ENCODE measurements around the gene FBXL19.

The FBXL19 gene

GRCh38 chr16:30969246-30969842, 46.0 kb downstream of the FBXL19 start:
- no peak for FAIRE-seq

GRCh38 chr16:30971298-30971697, 47.9 kb downstream of the FBXL19 start:
- no peak for FAIRE-seq

DNA sequence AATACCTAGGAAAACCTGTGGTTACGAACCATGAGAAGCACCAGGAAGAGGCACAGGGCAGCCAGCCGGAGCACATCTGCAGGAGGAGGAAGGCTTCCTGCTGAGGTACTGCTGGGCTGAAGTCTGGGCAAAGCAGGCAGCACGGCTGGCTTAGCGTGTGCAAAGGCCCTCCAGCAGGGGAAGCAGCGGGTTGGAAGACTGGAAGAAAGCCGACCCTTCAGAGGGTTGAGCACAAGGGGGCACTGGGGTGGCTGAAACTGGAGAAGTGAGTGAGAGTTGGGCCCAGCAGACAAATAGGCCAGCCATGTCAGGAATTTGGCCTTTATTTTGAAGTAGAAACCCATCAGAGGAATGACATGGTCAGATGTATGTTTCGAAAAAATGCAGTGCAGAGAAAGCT, 49.5 kb downstream of the FBXL19 start:
- FAIRE-seq: no peak

- no peak for FAIRE-seq
These were observed 51.0 kb downstream of the FBXL19 start for GRCh38 chr16:30974348-30974747.

DNA sequence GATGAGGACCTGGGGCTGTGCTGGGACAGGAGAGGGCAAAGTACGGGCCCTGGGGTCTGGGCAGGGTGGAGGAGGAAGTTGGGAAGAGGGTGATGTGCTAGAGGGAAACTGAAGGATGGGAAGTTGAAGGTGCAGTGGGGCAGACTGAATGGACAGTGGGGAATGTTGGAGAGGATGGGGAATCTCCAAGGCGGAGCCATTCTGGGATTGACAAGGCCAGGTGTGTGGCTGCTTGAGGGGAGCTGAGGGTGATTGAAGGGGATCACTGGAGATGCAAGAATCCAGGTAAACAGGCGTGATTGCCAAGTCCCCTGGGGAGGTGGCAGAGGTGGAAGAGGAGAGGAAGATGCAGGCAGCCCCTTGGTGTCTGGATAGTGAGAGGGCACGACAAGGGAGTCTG, 53.1 kb downstream of the FBXL19 start:
- no peak for FAIRE-seq

DNA sequence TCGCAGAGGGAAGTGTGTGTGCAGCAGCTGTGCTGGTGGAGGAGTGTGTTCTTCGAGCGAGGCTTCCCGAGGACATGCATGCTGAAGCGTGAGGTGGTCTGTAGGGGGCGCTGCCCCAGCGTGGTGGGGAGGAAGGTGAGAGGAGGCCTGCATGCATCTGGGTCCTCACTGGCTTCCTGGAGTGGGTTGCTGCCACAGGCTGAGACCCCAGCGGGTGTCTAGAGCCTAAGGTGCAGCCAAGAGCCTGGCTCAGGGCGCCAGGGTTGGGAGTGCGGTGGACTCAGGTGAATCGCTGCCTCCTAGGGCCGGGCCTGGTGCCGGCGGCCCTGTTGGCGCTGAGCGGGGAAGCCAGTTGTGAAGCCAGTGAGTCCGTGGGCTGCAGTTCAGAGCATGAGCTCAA, 54.1 kb downstream of the FBXL19 start:
- no peak for FAIRE-seq

GRCh38 chr16:30979170-30980022, 56.0 kb downstream of the FBXL19 start:
- FAIRE-seq: no peak

- no peak for FAIRE-seq
These were observed 56.6 kb downstream of the FBXL19 start for GRCh38 chr16:30980023-30980371.

DNA sequence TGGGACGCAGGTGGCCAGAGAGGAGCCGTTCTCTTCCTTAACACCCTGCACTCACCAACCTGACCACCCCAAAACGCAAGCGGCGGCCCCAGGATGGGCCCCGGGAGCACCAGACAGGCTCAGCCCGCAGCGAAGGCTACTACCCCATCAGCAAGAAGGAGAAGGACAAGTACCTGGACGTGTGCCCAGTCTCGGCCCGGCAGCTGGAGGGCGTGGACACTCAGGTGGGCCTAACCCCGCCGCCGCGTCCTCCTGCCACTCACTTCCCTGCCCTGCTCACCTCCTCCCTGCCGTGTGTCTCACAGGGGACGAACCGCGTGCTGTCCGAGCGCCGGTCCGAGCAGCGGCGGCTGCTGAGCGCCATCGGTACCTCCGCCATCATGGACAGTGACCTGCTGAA, 57.1 kb downstream of the FBXL19 start:
- FAIRE-seq: no peak

- no peak for FAIRE-seq
These were observed 57.6 kb downstream of the FBXL19 start for GRCh38 chr16:30980959-30981358.

DNA sequence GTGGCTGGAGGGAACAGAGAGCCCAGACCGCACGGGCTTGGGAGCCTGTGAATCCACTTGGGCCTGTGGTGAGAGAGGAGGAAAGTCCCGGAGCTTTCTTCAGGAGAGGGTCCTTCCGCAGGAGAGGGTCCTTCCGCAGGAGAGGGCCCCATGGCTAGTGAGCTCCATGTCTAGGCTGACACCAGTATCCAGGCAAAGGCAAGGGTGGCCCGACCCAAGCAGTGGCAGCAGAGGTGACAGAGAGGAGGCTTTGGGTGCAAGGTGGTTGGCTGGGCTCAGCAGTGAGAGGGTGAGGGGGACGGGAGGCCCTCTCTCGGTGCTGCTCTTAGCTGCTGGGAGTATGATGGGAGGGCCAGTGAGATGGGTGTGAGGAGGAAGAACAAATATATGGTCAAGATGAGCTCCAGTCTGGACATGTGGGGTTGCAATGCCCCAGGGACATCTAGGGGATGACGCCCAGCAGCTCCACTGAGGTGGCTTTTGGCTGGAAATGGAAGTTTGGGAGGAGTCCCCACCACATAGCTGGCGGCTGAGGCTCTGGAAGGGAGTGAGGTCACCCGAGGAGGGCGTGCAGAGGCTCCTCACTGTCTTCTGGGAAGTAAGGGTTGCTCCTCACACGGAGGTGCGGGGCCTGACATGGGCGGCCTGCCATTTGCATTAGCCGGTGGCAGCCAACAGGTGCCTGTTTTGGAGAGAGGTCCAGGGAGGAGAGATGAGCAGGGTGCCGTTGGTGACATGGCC, 59.3 kb downstream of the FBXL19 start:
- no peak for FAIRE-seq

DNA sequence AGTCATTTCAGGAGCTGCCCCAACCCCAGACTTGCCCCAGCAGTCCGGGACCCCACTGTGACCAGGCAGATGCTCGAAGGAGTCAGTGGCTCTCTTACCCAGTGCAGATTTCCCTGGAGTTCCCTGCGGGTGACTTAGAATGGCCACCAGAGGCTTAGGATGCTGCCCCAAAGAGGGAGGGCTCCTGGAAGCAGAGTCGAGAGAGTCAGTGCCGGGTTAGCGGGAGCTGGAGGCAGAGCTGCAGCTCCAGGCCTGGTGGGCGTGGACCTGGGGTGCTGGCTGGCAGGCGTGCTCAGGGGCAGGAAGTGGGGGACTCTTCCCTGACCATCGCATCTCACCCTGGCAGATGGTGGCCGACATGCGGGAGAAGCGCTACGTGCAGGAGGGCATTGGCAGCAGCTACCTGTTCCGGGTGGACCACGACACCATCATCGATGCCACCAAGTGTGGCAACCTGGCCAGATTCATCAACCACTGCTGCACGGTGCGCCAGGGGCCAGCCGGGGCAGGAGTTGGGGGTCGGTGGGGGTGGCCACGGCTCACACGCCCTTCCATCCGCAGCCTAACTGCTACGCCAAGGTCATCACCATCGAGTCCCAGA, 60.0 kb downstream of the FBXL19 start:
- FAIRE-seq: no peak

DNA sequence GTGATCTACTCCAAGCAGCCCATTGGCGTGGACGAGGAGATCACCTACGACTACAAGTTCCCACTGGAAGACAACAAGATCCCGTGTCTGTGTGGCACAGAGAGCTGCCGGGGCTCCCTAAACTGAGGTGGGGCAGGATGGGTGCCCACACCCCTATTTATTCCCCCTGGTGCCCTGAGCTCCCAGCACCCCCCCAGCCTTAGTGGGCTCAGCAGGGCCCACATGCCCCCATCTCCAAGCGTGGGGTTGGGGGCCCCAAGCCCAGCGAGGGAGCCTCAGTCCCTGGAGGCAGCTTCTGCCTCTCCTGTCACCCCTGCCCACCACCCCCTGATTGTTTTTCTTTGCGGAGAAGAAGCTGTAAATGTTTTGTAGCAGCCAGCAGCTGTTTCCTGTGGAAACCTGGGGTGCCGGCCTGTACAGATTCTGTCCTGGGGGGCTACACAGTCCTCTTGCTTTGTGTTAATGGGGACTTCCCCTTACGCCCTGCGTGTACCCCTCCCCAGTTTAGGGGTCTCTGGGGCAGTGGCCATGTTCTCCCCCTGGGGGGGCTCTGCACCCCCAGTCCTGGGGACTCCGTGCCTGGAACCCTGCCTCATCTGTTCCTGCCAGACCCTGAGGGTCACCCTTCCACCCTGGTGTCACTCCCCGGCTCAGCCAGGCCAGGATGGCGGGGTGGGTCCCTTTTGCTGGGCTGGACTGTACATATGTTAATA, 60.7 kb downstream of the FBXL19 start:
- FAIRE-seq: no peak

DNA sequence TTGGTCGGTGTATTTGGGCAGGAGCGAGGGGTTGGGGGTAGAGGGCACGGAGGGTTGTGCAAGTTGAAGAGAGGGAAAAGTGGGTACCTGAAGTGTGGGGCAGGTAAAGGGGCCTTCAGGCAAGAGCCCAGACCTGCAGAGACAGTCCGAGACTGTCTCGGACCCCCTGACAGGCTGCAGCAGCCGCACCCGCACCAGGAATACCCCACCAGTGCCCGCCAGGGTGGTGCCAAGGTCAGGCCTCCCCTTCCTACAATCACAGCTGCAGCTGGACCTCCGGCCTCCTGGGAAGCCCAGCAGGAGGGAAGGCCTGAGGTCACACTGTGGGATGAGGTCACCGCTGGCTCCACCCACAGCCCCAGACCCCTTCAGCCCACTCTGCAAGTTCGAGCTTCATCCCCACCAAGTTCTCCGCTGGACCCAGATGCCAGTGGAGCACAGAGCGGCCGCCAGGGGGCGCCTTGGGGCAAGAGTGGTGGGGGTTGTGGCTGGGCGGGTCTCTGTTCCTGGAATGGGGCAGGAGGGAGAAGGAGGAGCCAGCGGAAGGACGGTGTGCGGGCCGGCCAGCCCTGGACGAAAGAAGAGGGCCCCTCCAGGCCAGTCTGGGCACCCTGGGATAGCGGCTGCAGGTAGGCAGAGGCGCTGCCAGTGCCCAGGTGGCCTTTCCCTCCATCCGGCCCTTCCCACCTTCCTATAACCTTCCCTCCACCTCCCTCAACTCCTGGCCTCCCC, 61.5 kb downstream of the FBXL19 start, which contains the start of gene HSD3B7:
TSS of gene HSD3B7 (plus strand) at position 539 of the 732 bp plus-strand sequence. CDS start 452 bp downstream, outside the sequence.
- FAIRE-seq: no peak

- FAIRE-seq: no peak
These were observed 62.2 kb downstream of the FBXL19 start for GRCh38 chr16:30985401-30986128.

- FAIRE-seq: no peak
These were observed 63.0 kb downstream of the FBXL19 start for GRCh38 chr16:30986129-30986991.

DNA sequence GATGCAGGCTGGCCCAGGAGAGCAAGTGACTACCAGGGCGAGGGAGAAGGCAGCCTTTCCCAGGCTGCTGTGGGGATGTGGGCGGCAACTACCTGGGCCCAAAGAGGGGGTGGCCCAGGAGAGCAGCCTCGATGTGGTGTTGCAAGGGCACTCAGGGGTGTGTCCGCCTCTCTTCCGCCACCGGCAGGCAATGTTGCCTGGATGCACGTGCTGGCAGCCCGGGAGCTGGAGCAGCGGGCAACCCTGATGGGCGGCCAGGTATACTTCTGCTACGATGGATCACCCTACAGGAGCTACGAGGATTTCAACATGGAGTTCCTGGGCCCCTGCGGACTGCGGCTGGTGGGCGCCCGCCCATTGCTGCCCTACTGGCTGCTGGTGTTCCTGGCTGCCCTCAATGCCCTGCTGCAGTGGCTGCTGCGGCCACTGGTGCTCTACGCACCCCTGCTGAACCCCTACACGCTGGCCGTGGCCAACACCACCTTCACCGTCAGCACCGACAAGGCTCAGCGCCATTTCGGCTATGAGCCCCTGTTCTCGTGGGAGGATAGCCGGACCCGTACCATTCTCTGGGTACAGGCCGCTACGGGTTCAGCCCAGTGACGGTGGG, 64.3 kb downstream of the FBXL19 start:
- no peak for FAIRE-seq

DNA sequence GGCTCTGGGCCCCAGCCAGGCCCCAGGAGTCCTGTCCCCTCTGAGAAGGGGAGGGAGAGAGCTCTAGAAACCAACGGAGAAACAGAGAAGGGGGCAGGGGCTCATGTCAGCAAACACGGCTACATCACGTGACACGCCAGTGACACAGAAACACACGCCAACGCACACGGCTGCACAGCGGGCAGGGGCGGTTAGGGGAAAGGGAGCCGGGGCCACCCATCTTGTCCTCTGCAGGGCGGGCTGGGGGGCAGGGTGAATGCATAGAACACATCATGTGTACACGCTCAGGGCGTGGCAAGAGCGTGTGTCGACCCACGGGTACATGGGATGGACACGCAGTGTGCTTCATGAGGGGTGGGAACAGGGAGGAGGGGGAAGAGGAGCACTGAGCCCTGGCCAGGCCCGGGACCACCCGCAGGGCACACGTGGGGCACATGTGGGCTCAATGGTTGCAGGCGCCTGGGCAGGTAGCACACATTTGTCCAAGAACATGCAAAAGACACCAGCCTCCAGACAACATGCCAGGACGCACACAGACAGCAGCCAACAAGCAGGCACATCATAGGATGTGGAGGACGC, 66.2 kb downstream of the FBXL19 start:
- FAIRE-seq: no peak

DNA sequence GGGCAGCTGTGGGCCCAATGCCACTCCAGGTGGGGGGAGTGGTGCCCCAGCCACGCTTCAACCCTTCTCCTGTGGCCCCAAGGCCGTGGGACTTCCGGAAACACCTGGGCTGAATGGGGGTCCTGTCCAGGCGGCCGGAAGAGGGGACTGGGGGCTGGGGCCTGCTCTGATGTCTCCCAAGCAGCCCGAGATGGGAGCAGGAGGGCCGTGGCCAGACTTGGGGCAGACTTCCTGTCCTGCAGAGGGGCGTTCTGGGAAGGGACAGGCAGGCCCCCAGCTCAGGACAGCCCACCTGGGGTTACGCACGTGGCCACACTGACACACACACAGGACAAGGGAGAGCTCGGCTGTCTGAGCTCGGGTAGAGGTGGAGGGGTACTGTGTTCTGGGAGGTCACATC, 66.7 kb downstream of the FBXL19 start:
- no peak for FAIRE-seq
